Suprapubic skin (tissue), 4 donors: Measurements from ENCODE around the gene TRIM66.

ENCODE experiments used
- CTCF ChIP-seq, 2 donors: fragments of 200-600 bp in 1 of 2; fragments of 450-650 bp in 1 of 2; sonication (generic) in 1 of 2; IDR thresholded peaks; one replicate each; pipeline ENCODE4 v1.5.1; 2016 to 2019; ENCODE audit warnings: antibody characterized with exemption in 2 of 2, mild to moderate bottlenecking in 1 of 2, moderate library complexity in 1 of 2
- EP300 ChIP-seq: sonication (generic); formaldehyde crosslinking; IDR thresholded peaks from one replicate; pipeline ENCODE4 v1.6.1; 2017; ENCODE audit warnings: antibody characterized with exemption
- POLR2A ChIP-seq, 2 donors: fragments of 450-650 bp; IDR thresholded peaks; one replicate each; pipeline ENCODE4 v1.6.1; 2017; ENCODE audit warnings: antibody characterized with exemption in 2 of 2, mild to moderate bottlenecking in 2 of 2, moderate library complexity in 2 of 2
- POLR2AphosphoS5 ChIP-seq, 3 donors: sonication (generic); formaldehyde crosslinking; IDR thresholded peaks; one replicate each; pipeline ENCODE4 v1.6.1; 2017; ENCODE audit warnings: antibody characterized with exemption in 3 of 3

DNA sequence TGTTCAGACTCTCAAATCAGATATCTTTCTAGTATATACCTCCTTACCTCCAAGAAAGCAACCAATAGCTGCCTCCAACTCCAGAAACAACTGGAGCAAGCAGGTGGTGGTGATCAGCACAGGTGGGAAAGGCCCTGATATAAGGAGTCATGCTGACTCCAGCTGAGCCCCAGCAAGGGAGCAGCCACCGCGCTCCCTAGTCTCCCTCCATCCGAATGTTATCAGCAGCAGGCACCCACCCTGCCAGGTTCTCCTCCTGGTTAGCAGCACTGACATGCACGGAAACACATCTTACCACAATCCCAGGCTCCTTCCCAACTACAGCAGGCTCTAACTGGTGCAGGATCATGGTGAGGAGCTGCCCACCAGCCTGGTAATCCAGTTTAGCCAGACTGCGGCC lies 69.9 kb downstream of the TRIM66 start:
- TF ChIP-seq CTCF (IDR thresholded peaks at IDR 0.05): no peak
- TF ChIP-seq EP300: no peak
- TF ChIP-seq POLR2AphosphoS5 (IDR thresholded peaks at IDR 0.05): no peak
- TF ChIP-seq POLR2A (IDR thresholded peaks at IDR 0.05): no peak
